HG02759 (cell line): ENCODE results near the gene TRIM44.
A peak's percentile ranks its signal among the peaks of the same experiment; 100 is the strongest.
"Not testable (repeated sequence)": the region's sequence is repeated elsewhere in the genome, so short reads cannot be mapped to it uniquely, and the experiment has no call there.

Experiments used
- ATAC-seq: cut with Tn5 transposase; IDR thresholded peaks from one replicate; pipeline ENCODE4 v1.9.1; 2021; ENCODE audit warnings: mild to moderate bottlenecking, moderate library complexity; ENCODE audit not compliant: unreplicated experiment

Gene TRIM44

DNA sequence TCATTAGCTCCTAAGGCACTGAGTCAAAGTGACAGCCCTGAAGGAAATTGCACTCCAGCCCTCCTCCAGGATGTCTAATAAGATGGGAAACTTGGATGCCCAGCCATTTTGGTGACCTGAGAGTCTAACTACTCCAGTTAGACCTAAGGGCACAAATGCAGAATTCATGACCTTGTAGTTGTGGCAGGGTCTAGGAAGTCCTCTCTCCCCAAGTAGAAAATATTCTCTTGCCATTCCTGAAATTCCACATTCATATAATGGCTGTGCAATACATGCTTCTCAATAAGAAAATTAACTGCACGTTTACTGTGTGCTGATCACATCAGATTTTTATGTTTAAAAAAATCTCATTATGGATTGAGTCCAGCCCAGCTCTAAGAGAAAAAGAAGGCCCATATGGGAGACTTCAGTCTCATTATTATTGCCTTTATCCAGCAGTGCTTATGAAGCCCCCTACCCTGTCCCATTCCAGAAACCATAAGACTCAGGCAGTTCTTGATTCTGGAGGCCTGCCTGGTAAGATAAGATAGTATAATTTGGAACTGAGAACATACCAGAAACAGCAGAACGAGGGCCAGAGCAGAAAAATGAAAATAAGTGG lies 147.6 kb downstream of the TRIM44 start:
- no peak for ATAC-seq

DNA sequence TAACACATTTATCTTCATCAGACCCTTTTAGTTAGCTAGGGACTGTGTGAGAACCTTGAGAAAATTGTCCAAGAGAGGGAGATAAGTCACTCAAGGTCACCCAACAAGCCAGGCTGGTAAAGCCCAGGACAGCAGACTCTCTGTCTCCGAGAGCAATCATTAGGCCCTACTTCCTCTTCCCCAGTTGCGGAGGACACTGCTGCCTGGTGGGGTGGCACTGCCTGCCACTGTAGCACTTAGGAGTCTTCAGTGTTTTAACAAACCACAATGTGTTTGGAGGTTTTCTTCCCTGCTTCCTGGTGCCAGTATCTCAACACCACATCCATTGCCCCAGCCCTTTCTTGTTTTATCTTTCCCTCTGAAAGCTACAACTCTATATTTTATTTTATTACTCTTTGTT lies 149.2 kb downstream of the TRIM44 start:
- peak; percentile 55 for ATAC-seq

DNA sequence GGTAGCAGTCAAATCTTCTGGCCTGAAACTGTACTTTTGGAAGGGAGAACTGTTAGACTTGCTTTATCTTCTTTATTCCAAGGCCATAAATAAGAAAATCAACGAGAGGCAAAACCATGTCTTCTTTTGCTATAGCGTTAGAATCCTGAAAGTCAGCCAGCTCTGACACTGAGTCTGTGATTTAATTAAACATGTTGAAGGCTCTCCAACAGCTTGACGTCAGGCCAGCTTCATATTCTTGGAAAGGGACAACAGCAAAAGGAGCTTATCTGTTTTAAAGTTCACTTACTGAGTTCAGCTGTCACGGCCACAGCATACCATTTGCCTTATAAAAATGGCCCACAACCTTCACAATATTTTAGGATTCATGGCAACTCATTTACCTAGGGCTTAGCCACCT lies 150.3 kb downstream of the TRIM44 start:
- no peak for ATAC-seq

GRCh38 chr11:35814081-35814695 lies 151.6 kb downstream of the TRIM44 start:
- ATAC-seq = no peak

- ATAC-seq = no peak
These were observed 152.2 kb downstream of the TRIM44 start for GRCh38 chr11:35814720-35815305.

DNA sequence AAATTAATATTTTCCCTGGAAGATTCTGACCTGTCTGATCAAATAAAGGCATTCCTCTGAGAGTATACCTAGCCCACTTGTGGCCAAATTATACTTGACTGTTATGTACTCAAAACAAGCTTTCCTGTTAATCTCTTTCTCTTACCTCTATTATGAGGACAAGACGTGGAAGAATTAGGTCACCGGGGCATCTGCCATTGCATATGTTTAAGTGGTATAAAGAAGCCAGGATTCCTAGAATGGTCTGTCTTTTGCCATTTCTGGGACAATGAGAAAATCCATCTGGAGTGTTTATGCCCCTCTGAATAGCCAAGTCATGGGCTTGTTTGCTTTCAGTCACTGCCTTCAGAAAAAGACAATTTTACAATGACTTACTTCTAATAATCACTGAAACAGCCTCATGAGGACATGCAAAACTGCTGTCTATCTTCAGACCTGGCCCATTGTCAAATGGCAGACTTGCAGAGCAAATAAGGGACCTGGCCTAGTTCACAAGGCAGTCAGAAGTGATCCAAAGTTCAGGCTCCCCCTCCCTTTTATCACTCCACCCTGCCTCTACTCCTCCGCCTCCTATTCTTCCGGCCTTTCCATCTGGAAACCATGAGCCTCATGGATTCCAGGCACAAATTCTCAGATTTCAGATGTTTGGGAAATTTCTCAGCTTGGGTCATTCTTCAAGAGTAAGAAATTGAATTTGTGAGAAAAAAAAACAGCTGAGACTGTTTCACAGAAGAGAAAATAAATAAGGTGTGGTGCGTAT lies 153.2 kb downstream of the TRIM44 start:
- no peak for ATAC-seq

GRCh38 chr11:35820614-35821013 lies 158.0 kb downstream of the TRIM44 start:
- no peak for ATAC-seq

DNA sequence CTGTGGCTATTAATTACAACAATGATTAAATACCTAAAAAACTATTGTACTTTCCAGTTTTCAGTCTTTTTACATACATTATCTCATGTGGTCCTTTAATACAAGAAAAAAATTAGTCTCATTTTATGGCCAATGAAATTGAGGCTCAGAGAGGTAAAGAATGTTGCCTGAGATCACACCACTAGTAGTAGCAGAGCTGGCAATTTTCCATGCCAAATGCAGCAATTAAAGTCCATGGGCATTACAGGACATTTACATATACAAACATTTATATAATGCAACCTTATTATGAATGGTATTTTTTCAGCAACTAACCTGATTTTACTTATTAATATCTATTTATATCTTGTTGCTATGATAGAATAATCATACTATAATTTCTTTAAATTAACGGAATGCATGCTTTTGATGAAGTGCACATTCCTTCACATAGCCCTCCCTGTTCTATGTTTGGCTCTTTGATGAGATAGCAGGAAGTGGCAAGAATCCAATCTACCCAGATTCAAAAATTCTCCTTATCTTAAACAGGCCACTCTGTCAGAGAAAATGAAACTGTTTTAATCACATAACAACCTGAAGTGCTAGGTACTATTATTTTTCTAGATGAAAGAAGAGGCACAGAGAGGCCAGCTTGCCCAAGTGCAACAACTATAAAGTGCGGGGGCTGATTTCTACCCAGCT lies 160.4 kb downstream of the TRIM44 start:
- ATAC-seq = no peak

DNA sequence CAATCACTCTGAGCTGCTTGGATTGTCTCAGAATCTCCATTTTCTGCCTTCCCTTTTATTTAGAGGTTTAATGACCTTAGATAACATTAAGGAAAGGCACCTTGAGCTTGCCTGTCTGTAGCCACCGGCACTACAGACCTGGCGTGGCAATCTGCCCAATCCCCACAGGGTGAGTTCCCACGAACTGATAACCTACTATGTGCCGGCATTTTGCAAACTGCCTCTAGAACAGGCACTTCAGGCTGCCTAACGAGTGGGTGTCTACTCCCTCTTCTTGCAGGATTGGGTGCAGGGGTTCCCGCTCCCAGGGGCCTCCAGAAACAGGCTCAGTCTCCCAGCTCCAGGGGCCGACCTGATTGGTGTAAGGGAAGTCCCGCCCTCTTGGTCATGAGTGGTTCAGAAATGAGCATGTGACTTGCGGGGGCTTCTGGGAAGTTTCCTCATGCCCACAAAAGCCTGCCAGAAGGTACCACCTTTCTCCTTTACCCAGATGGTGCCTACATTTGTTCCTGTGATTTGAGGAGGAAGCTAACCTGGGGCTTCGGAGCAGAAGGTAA lies 161.2 kb downstream of the TRIM44 start:
- ATAC-seq = no peak

GRCh38 chr11:35825386-35825785 lies 162.8 kb downstream of the TRIM44 start:
- no peak for ATAC-seq

- no peak for ATAC-seq
These were observed 163.4 kb downstream of the TRIM44 start for GRCh38 chr11:35826006-35826405.

- no peak for ATAC-seq
These were observed 164.4 kb downstream of the TRIM44 start for GRCh38 chr11:35826949-35827348.

GRCh38 chr11:35836205-35836604 lies 173.6 kb downstream of the TRIM44 start:
- no peak for ATAC-seq

DNA sequence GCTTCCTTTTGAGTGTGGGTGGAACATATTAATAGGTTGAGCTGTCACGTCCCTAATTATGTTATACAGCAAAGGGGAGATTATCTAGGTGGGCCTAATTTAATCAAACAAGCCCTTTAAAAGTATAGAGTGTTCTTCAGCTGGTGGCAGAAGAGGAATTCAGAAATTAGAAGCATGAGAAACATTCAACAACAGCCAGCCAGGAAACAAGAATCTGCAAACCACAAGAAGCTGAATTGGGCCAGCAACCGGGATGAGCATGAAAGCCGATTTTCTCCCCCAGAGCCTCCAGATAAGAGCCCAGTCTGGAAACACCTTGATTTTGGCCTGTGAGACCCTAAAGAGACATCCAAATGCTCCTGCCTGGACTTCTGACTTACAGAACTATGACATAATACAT lies 175.5 kb downstream of the TRIM44 start:
- ATAC-seq = no peak

- not testable (repeated sequence) for ATAC-seq
These were observed 176.3 kb downstream of the TRIM44 start for GRCh38 chr11:35838697-35839367.

- ATAC-seq = no peak
These were observed 177.0 kb downstream of the TRIM44 start for GRCh38 chr11:35839368-35840161.

GRCh38 chr11:35841733-35842132 lies 179.2 kb downstream of the TRIM44 start:
- ATAC-seq = no peak

DNA sequence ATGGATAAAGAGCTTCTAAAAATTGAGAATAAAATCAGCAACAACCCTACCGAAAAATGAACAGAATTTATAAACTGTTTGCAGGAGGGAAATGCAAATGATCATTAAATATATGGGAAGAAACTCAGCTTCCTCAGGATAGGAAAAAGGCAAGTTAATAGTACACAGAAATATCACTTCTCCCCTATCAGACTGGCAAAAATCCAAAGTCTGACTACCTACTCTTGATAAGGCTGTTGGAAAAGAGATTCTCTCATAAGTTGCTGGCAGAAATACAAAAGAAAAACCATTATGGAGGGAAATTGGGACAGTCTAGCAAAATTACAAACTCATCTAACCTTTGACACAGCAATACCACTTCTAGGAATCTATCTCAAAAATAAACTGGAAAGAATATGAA lies 180.4 kb downstream of the TRIM44 start:
- ATAC-seq = no peak

- no peak for ATAC-seq
These were observed 182.0 kb downstream of the TRIM44 start for GRCh38 chr11:35844579-35844978.

DNA sequence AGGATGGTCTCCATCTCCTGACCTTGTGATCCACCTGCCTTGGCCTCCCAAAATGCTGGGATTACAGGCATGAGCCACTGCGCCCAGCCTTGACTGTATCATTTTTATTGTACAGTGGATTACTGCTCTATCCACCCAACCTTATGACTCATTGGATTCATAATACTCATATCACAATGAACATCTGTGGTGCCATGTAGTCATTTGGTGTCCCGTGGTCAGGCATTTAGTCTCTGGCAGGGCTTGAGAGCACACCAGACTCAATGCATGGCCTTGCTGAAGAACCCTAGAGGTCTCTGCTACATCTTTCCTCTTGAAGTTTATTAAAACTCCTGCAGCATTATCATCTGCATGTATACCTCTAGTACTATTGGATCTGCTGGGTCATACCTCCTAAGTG lies 183.3 kb downstream of the TRIM44 start:
- no peak for ATAC-seq
